HCT116 (cell line): ENCODE results near the gene EIF4E1B. TPM values are rescaled to one million over a fixed set of nuclear protein-coding genes. Genes with fewer than 3 reads are reported as not detected.

Experiments used
- ATAC-seq: fragments of 200-7000 bp; cut with Tn5 transposase; 2 replicates; pipeline ENCODE4 v1.9.1; 2020; ENCODE audit warnings: mild to moderate bottlenecking, moderate library complexity
- BruUV-seq: library from RNA; stranded (reverse); fragments of 400-500 nt; replicated peaks from 2 replicates; lab custom pipeline; 2021; lab: Mats Ljungman, UMichigan
- CTCF ChIA-PET: fragments of 300-600 bp; sonication (Branson Sonifier 250); formaldehyde crosslinking; loops from one replicate; lab custom pipeline; 2021; ENCODE audit warnings: antibody characterized with exemption; lab: Charles Lee
- POLR2A ChIA-PET: fragments of 300-600, 350-600 bp; sonication (Branson Sonifier 250); formaldehyde crosslinking; loops from one replicate; lab custom pipeline; 2021; ENCODE audit warnings: antibody characterized with exemption; lab: Charles Lee
- RAD21 ChIA-PET, 2 experiments: fragments of 300-600 bp; sonication (Branson Sonifier 250); formaldehyde crosslinking; loops; one replicate each; lab custom pipeline; 2023; ENCODE audit warnings: low total read pairs in 2 of 2; ENCODE audit not compliant: uncharacterized antibody in 2 of 2, unreplicated experiment in 2 of 2, low non-redundant PET in 1 of 2; lab: Charles Lee
- DNase-seq: peaks from one replicate; pipeline ENCODE4 v3.0.0-alpha.2; 2010; ENCODE audit warnings: low read depth, low spot score
- H2AFZ ChIP-seq: fragments of 200-600 bp; shearing (Covaris generic), sonication (generic); 2 replicates; pipeline ENCODE4 v1.6.1; 2017; ENCODE audit warnings: low read depth, mixed run types, mixed read lengths, antibody characterized with exemption, low read length; ENCODE audit not compliant: poor library complexity, severe bottlenecking
- H3K27ac ChIP-seq: 2 replicates; pipeline ENCODE4 v1.5.1; 2012; ENCODE audit warnings: low read depth, low read length
- H3K27me3 ChIP-seq: fragments of 200-600 bp; sonication (generic); 2 replicates; pipeline ENCODE4 v1.6.1; 2016; ENCODE audit warnings: mixed run types, low read length, mixed read lengths; ENCODE audit not compliant: insufficient read depth
- H3K36me3 ChIP-seq, 2 experiments: fragments of 200-500 bp in 1 of 2; fragments of 200-600 bp in 1 of 2; sonication (Bioruptor generic) in 1 of 2; sonication (generic) in 1 of 2; 2 replicates each; pipeline versions ENCODE4 v1.5.1 to v1.6.1; 2014 to 2016; ENCODE audit warnings: low read length in 2 of 2, inconsistent platforms in 1 of 2, mixed read lengths in 1 of 2, mixed run types in 1 of 2; ENCODE audit not compliant: insufficient read depth in 2 of 2, control insufficient read depth in 1 of 2
- H3K4me1 ChIP-seq, 2 experiments: fragments of 200-600 bp in 1 of 2; sonication (generic) in 1 of 2; 2 replicates each; pipeline versions ENCODE4 v1.5.1 to v1.6.1; 2012 to 2017; ENCODE audit warnings: low read length in 2 of 2, inconsistent platforms in 1 of 2, mild to moderate bottlenecking in 1 of 2, mixed read lengths in 1 of 2, mixed run types in 1 of 2, moderate library complexity in 1 of 2; ENCODE audit not compliant: insufficient read depth in 2 of 2, control insufficient read depth in 1 of 2
- H3K4me2 ChIP-seq: fragments of 200-600 bp; sonication (generic); 2 replicates; pipeline ENCODE4 v1.6.1; 2017; ENCODE audit warnings: mixed run types, low read length, mixed read lengths
- H3K4me3 ChIP-seq, 2 experiments: fragments of 200-600 bp in 1 of 2; sonication (generic) in 1 of 2; replicated peaks in 1 of 2; 2 replicates each; pipeline ENCODE4 v1.5.1; 2011 to 2016; ENCODE audit warnings: low read length in 2 of 2, control low read depth in 1 of 2, low read depth in 1 of 2, mild to moderate bottlenecking in 1 of 2, mixed read lengths in 1 of 2, mixed run types in 1 of 2
- H3K79me2 ChIP-seq: fragments of 200-600 bp; sonication (generic); 2 replicates; pipeline ENCODE4 v1.6.1; 2017; ENCODE audit warnings: mild to moderate bottlenecking, mixed run types, low read length, moderate library complexity, mixed read lengths; ENCODE audit not compliant: insufficient read depth
- H3K9ac ChIP-seq: fragments of 200-600 bp; sonication (generic); 2 replicates; pipeline ENCODE4 v1.6.1; 2016; ENCODE audit warnings: low read length, mixed read lengths
- H3K9me2 ChIP-seq: fragments of 200-600 bp; sonication (generic), shearing (Covaris generic); 2 replicates; pipeline ENCODE4 v1.6.1; 2017; ENCODE audit warnings: mixed run types, mild to moderate bottlenecking, moderate library complexity; ENCODE audit not compliant: insufficient read depth
- H3K9me3 ChIP-seq, 2 experiments: fragments of 200-500 bp in 1 of 2; fragments of 200-600 bp in 1 of 2; sonication (Bioruptor generic) in 1 of 2; sonication (generic) in 1 of 2; 2 replicates each; pipeline ENCODE4 v1.6.1; 2014 to 2017; ENCODE audit warnings: low read length in 2 of 2, mixed read lengths in 2 of 2, inconsistent platforms in 1 of 2, low read depth in 1 of 2, mild to moderate bottlenecking in 1 of 2, mixed run types in 1 of 2, moderate library complexity in 1 of 2; ENCODE audit not compliant: control insufficient read depth in 1 of 2, insufficient read depth in 1 of 2
- H4K20me1 ChIP-seq: fragments of 200-600 bp; sonication (generic), shearing (Covaris generic); 2 replicates; pipeline ENCODE4 v1.6.1; 2017; ENCODE audit warnings: mixed run types, mild to moderate bottlenecking, moderate library complexity; ENCODE audit not compliant: insufficient read depth
- ATF3 ChIP-seq: IDR thresholded peaks from 2 replicates; pipeline ENCODE4 v1.6.1; 2012
- CTCF ChIP-seq, 3 experiments: fragments of 200-600 bp in 1 of 3; sonication (generic) in 1 of 3; IDR thresholded peaks in 2 of 3; conservative IDR thresholded peaks in 1 of 3; 2 replicates each; pipeline ENCODE4 v1.5.1; 2012 to 2017; ENCODE audit warnings: low read depth in 2 of 3, low read length in 2 of 3, antibody characterized with exemption in 1 of 3, borderline replicate concordance in 1 of 3, control low read depth in 1 of 3, mild to moderate bottlenecking in 1 of 3, mixed read lengths in 1 of 3, mixed run types in 1 of 3, moderate library complexity in 1 of 3; ENCODE audit not compliant: insufficient read depth in 1 of 3
- EGR1 ChIP-seq: IDR thresholded peaks from 2 replicates; pipeline ENCODE4 v1.6.1; 2012; ENCODE audit warnings: low read depth
- FOSL1 ChIP-seq: IDR thresholded peaks from 2 replicates; pipeline ENCODE4 v1.6.1; 2012; ENCODE audit warnings: low read depth
- MAX ChIP-seq: IDR thresholded peaks from 2 replicates; pipeline ENCODE4 v1.6.1; 2012
- POLR2AphosphoS5 ChIP-seq: IDR thresholded peaks from 2 replicates; pipeline ENCODE4 v1.6.1; 2011; ENCODE audit warnings: mild to moderate bottlenecking, low read depth, low read length, moderate library complexity
- RAD21 ChIP-seq: IDR thresholded peaks from 2 replicates; pipeline ENCODE4 v1.6.1; 2012; ENCODE audit warnings: low read depth, mild to moderate bottlenecking
- SRF ChIP-seq: IDR thresholded peaks from 2 replicates; pipeline ENCODE4 v1.6.1; 2012; ENCODE audit warnings: low read depth
- TCF7L2 ChIP-seq: IDR thresholded peaks from 2 replicates; pipeline ENCODE4 v1.7.0; 2011; ENCODE audit warnings: borderline replicate concordance, inconsistent platforms; ENCODE audit not compliant: insufficient read depth, insufficient read length; ENCODE audit errors: extremely low read depth
- ZNF274 ChIP-seq: fragments of 200-500 bp; sonication (Bioruptor generic); IDR thresholded peaks from 2 replicates; pipeline ENCODE4 v1.6.1; 2014; ENCODE audit warnings: mild to moderate bottlenecking, low read depth, low read length, inconsistent platforms
- intact Hi-C: fragments of 100-400 bp; cut with micrococcal nuclease; formaldehyde crosslinking; loops from 2 replicates; pipeline ENCODE4 v1.10.0; 2022
- total RNA-seq: library from RNA; stranded (reverse); gene quantifications from one replicate; pipeline ENCODE4 v1.2.1, GENCODE V29; 2021; ENCODE audit not compliant: unreplicated experiment

EIF4E1B gene
- total RNA-seq, 1 experiment from 2014 or later = 0.07 TPM

- no peak for TF ChIP-seq ZNF274
- no peak for TF ChIP-seq TCF7L2
- no peak for TF ChIP-seq POLR2AphosphoS5
- no peak for TF ChIP-seq RAD21
- TF ChIP-seq MAX = no peak
- no peak for TF ChIP-seq EGR1
- no peak for TF ChIP-seq ATF3
- TF ChIP-seq SRF = no peak
- TF ChIP-seq, all 23 proteins: peak for 0
Measured at GRCh38 chr5:176650354-176650884, 19.9 kb downstream of the EIF4E1B start (continued).

GRCh38 chr5:176651472-176651980 is 21.1 kb downstream of the EIF4E1B start:
- H3K27me3 ChIP-seq = no peaks in the 10 kb centered on the region
- H3K9ac ChIP-seq = no peak overlapping the region
- TF ChIP-seq CTCF (IDR thresholded peaks at IDR 0.05 in 2 of 3, conservative IDR thresholded peaks at IDR 0.05 in 1 of 3; ENCODE audit: borderline replicate concordance in 1 of 3, insufficient read depth in 1 of 3, low read depth in 2 of 3, low read length in 2 of 3) (0 out of 6 replicates have a peak, but pooled peaks of 1 of the 3 experiments have one; percentile 18), FOSL1 (no peak)
- H3K79me2 ChIP-seq = peaks cover 28% of the 10 kb centered on the region
- intact Hi-C loops = loop anchor here (10.0 kb wide), 1 partner anchor 653 kb away; the partner anchor contains the start of genes PRELID1 and RAB24
- ChIA-PET CTCF (interaction anchor here (1.7 kb wide), 1 partner anchor 9 kb away, joined by 11 read pairs; no protein-coding TSS in a partner anchor), POLR2A (no interaction called here), RAD21 (no interaction called here)
- no TSS peak for BruUV-seq
- peaks cover 12 to 29% of the 10 kb centered on the region in 2 experiments; a peak in 3 of 4 replicates for H3K4me1 ChIP-seq
- no peak overlapping the region for H3K4me3 ChIP-seq
- H2AFZ ChIP-seq = no peak overlapping the region
- H3K9me2 ChIP-seq = no peaks in the 10 kb centered on the region
- no peaks in the 10 kb centered on the region for H3K9me3 ChIP-seq
- H3K36me3 ChIP-seq = no peaks in the 10 kb centered on the region; a peak in 1 of 4 replicates
- ATAC-seq = no peak
- no peak for DNase-seq
- no peaks in the 10 kb centered on the region for H4K20me1 ChIP-seq
- no peak overlapping the region for H3K27ac ChIP-seq
- no peak overlapping the region for H3K4me2 ChIP-seq
